CD1c-positive myeloid dendritic cell (primary cell): ENCODE measurements around the gene CAMTA1.

Source experiments
- DNase-seq: peaks from one replicate; pipeline ENCODE4 v3.0.0-alpha.2; 2016; ENCODE audit errors: extremely low spot score

CAMTA1 gene

GRCh38 chr1:7810395-7810794, 1025.1 kb downstream of the CAMTA1 start:
- peak; percentile 49 for DNase-seq

GRCh38 chr1:7811476-7811875, 1026.2 kb downstream of the CAMTA1 start:
- peak; percentile 28 for DNase-seq

- no peak for DNase-seq
Observed at GRCh38 chr1:7813677-7814373, 1028.6 kb downstream of the CAMTA1 start.
